Pancreas (tissue), 10 donors: Measurements from ENCODE around the gene AGBL1. TPM values are rescaled to one million over a fixed set of nuclear protein-coding genes. Genes with fewer than 3 reads are reported as not detected.

ENCODE experiments used
- ATAC-seq, 4 donors: fragments of 200-7000 bp; cut with Tn5 transposase; one replicate each; pipeline versions ENCODE4 v1.8.0 to v1.9.1; 2020; ENCODE audit warnings: mild to moderate bottlenecking in 4 of 4, moderate library complexity in 4 of 4
- DNase-seq, 6 donors: peaks; one replicate each; pipeline ENCODE4 v3.0.0-alpha.2; 2020
- FAIRE-seq: peaks from 2 replicates; lab custom pipeline; 2012; peaks lifted over from hg19 to GRCh38; lab: Jason Lieb, UNC
- H3K27ac ChIP-seq, 4 donors: fragments of 200-600 bp; sonication (generic); 1 replicate in 3 of 4; 2 replicates in 1 of 4; pipeline versions ENCODE4 v1.5.0 to v1.8.0; 2020
- H3K27me3 ChIP-seq, 4 donors: fragments of 200-600 bp; one replicate each; pipeline ENCODE4 v1.8.0; 2021
- H3K36me3 ChIP-seq, 3 donors: fragments of 200-600 bp; sonication (generic) in 1 of 3; one replicate each; pipeline versions ENCODE4 v1.5.0 to v1.8.0; 2020 to 2021
- H3K4me1 ChIP-seq, 3 donors: fragments of 200-600 bp; one replicate each; pipeline ENCODE4 v1.8.0; 2021
- H3K4me3 ChIP-seq, 4 donors: fragments of 200-600 bp; sonication (generic) in 2 of 4; one replicate each; pipeline versions ENCODE4 v1.5.0 to v1.8.0; 2020 to 2021
- H3K9me3 ChIP-seq, 4 donors: fragments of 200-600 bp; one replicate each; pipeline ENCODE4 v1.8.0; 2021
- CTCF ChIP-seq, 4 donors: fragments of 200-600 bp; sonication (generic) in 3 of 4; IDR thresholded peaks; one replicate each; pipeline versions ENCODE4 v1.5.0 to v1.8.0; 2021; ENCODE audit warnings: antibody characterized with exemption in 4 of 4
- WGBS, 2 donors: extraction: QIAGEN DNeasy Blood & Tissue Kit; methylation state at CpG; one replicate each; pipeline ENCODE4 v1.1.7; 2013; 5-methylcytosine and 5-hydroxymethylcytosine counted together
- intact Hi-C, 3 donors: fragments of 100-400 bp; cut with DNase I; formaldehyde crosslinking; loops; one replicate each; pipeline versions ENCODE4 v1.11.1 to v1.14.2; 2022
- polyA plus RNA-seq, 2 donors: library from polyadenylated mRNA; stranded (reverse); fragments of 200-250 nt; gene quantifications; one replicate each; pipeline ENCODE4 v1.2.3, GENCODE V29; 2013
- total RNA-seq, 6 donors: library from RNA; stranded (reverse); fragmentation: NEBNext Ultra II Directional in 4 of 6; extraction: Animal tissue kit (Norgen Biotek cat#: 25700) in 4 of 6; gene quantifications; one replicate each; pipeline versions ENCODE4 v1.2.1 to v1.2.4, GENCODE V29; 2021 to 2023
- donor health status: healthy with polysubstance abuse.
- donor health status: DM: no; HTN: no; CAD: no; lungs with moderate emphysema.
- donor health status: DM: no; HTN: no; CAD: no.
- donor health status: control.
- donor health status: control.
- donor health status: Bipolar disorder and iron deficiency.
- donor health status: DM: yes; HTN: yes; CAD: no.
- donor health status: DM: no; HTN: no; CAD: no.
- donor health status: DM: no; HTN: no; CAD: no.
- donor health status: DM: yes; HTN: yes; CAD: no.

Gene AGBL1
- total and polyA plus RNA-seq, 8 donors, result under 0.01 to 0.06 (median 0.05) TPM; not detected in 5

- DNase-seq (no peak), FAIRE-seq (no peak), ATAC-seq (no peak)
- H3K27ac ChIP-seq, result no peak overlapping the region
- intact Hi-C loops, result no loop called here
- no peaks in the 10 kb centered on the region for H3K36me3 ChIP-seq
- no peaks in the 10 kb centered on the region for H3K27me3 ChIP-seq
- H3K4me3 ChIP-seq, result no peak overlapping the region
- H3K9me3 ChIP-seq, result no peaks in the 10 kb centered on the region
- WGBS, 2 donors, result 0 to 3% methylated on average over 1 of the region's 1 CpG
- no peak for TF ChIP-seq CTCF (IDR thresholded peaks at IDR 0.05)
- H3K4me1 ChIP-seq, result no peaks in the 10 kb centered on the region
Measured at GRCh38 chr15:86714241-86714640, 634.6 kb downstream of the AGBL1 start.

GRCh38 chr15:86725628-86726027 is 646.0 kb downstream of the AGBL1 start:
- H3K4me1 ChIP-seq, result no peaks in the 10 kb centered on the region
- H3K36me3 ChIP-seq, result no peaks in the 10 kb centered on the region
- ATAC-seq (no peak), DNase-seq (no peak), FAIRE-seq (no peak)
- no peaks in the 10 kb centered on the region for H3K27me3 ChIP-seq
- intact Hi-C loops, result no loop called here
- no peak overlapping the region for H3K4me3 ChIP-seq
- no peak for TF ChIP-seq CTCF (IDR thresholded peaks at IDR 0.05)
- no peak overlapping the region for H3K27ac ChIP-seq
- no peaks in the 10 kb centered on the region for H3K9me3 ChIP-seq

GRCh38 chr15:86735247-86736040 is 655.8 kb downstream of the AGBL1 start:
- intact Hi-C loops, result no loop called here
- Histone ChIP-seq H3K27me3 (no peaks in the 10 kb centered on the region), H3K4me3 (no peak overlapping the region), H3K36me3 (no peaks in the 10 kb centered on the region), H3K4me1 (no peaks in the 10 kb centered on the region), H3K9me3 (no peaks in the 10 kb centered on the region), H3K27ac (no peak overlapping the region)
- ATAC-seq (no peak), DNase-seq (no peak), FAIRE-seq (no peak)
- 59 to 64% methylated on average over 5 of the region's 5 CpGs for WGBS, 2 donors
- no peak for TF ChIP-seq CTCF (IDR thresholded peaks at IDR 0.05)

- Histone ChIP-seq H3K36me3 (no peaks in the 10 kb centered on the region), H3K27me3 (no peaks in the 10 kb centered on the region), H3K4me3 (no peak overlapping the region), H3K27ac (no peak overlapping the region), H3K4me1 (no peaks in the 10 kb centered on the region), H3K9me3 (no peaks in the 10 kb centered on the region)
- 33 to 49% methylated on average over 4 of the region's 4 CpGs for WGBS, 2 donors
- TF ChIP-seq CTCF (IDR thresholded peaks at IDR 0.05), result no peak
- intact Hi-C loops, result loop anchor here in 1 of 3 donors (10.0 kb wide), 1 partner anchor 877 kb away; no protein-coding TSS in a partner anchor
- FAIRE-seq (no peak), ATAC-seq (no peak), DNase-seq (no peak)
Measured at GRCh38 chr15:86741917-86742316, 662.2 kb downstream of the AGBL1 start.

- Histone ChIP-seq H3K36me3 (no peaks in the 10 kb centered on the region), H3K9me3 (no peaks in the 10 kb centered on the region), H3K27ac (no peak overlapping the region), H3K4me3 (no peak overlapping the region), H3K27me3 (no peaks in the 10 kb centered on the region), H3K4me1 (no peaks in the 10 kb centered on the region)
- FAIRE-seq (no peak), DNase-seq (peak in 5 of 6 donors; percentile 6 to 62 (median 22)), ATAC-seq (peak in 2 of 4 donors; percentile 42 to 58)
- intact Hi-C loops, result loop anchor here in 1 of 3 donors (10.0 kb wide), 1 partner anchor 879 kb away; no protein-coding TSS in a partner anchor
- peak; percentile 13 to 51 (median 40) for TF ChIP-seq CTCF (IDR thresholded peaks at IDR 0.05)
- WGBS, 2 donors, result 41 to 46% methylated on average over 6 of the region's 6 CpGs
Measured at GRCh38 chr15:86743283-86743903, 663.7 kb downstream of the AGBL1 start.
